K562 (cell line): ENCODE measurements around the gene DYRK1A. TPM values are rescaled to one million over a fixed set of nuclear protein-coding genes. Genes with fewer than 3 reads are reported as not detected.

Source experiments
- BCL6 ChIP-seq: fragments of 250-450 bp; sonication (Bioruptor Pico); IDR thresholded peaks from 2 replicates; pipeline ENCODE4 v1.4.0; 2020
- BRF2 ChIP-seq: IDR thresholded peaks from 3 replicates; pipeline ENCODE4 v1.6.1; 2011; ENCODE audit warnings: borderline replicate concordance, mild to moderate bottlenecking; ENCODE audit not compliant: insufficient read length, insufficient read depth
- ERF ChIP-seq: fragments of 450-650 bp; formaldehyde crosslinking; IDR thresholded peaks from 2 replicates; pipeline ENCODE4 v1.4.0; 2020; ENCODE audit warnings: mild to moderate bottlenecking, mixed read lengths
- ETV5 ChIP-seq: sonication (generic); formaldehyde crosslinking; IDR thresholded peaks from 2 replicates; pipeline ENCODE4 v1.4.0; 2020; ENCODE audit warnings: low read depth, mild to moderate bottlenecking, missing genetic modification reagents
- HDAC1 ChIP-seq, 2 experiments: fragments of 450-650 bp; IDR thresholded peaks; 2 replicates each; pipeline ENCODE4 v1.6.1; 2016 to 2017; ENCODE audit warnings: inconsistent platforms in 1 of 2, mild to moderate bottlenecking in 1 of 2, moderate library complexity in 1 of 2
- RBM15 ChIP-seq: fragments of 200-400 bp; formaldehyde crosslinking; IDR thresholded peaks from 2 replicates; pipeline ENCODE4 v1.6.1; 2018; ENCODE audit warnings: mild to moderate bottlenecking, low read length, moderate library complexity; ENCODE audit not compliant: insufficient read depth
- SAP30 ChIP-seq: fragments of 200-600 bp; sonication (generic); IDR thresholded peaks from 2 replicates; pipeline ENCODE4 v1.6.1; 2012; ENCODE audit warnings: borderline replicate concordance, low read depth, mild to moderate bottlenecking, moderate library complexity, low read length, control low read depth, inconsistent platforms; ENCODE audit not compliant: insufficient read depth, poor library complexity, severe bottlenecking
- SPI1 ChIP-seq: IDR thresholded peaks from 2 replicates; pipeline ENCODE4 v1.6.1; 2011; ENCODE audit warnings: low read depth, low read length, control low read depth, borderline replicate concordance
- ZBTB2 ChIP-seq: fragments of 450-650 bp; IDR thresholded peaks from 2 replicates; pipeline ENCODE4 v1.6.1; 2016; ENCODE audit warnings: antibody characterized with exemption
- ZNF121 ChIP-seq: sonication (generic); formaldehyde crosslinking; conservative IDR thresholded peaks from 2 replicates; pipeline ENCODE4 v1.8.0; 2022; ENCODE audit warnings: missing genetic modification reagents
- ZNF398 ChIP-seq: fragments of 250-450 bp; sonication (Bioruptor Pico); IDR thresholded peaks from 2 replicates; pipeline ENCODE4 v1.8.0; 2021; ENCODE audit warnings: moderate library complexity, mild to moderate bottlenecking, inconsistent platforms
- ZNF583 ChIP-seq: fragments of 250-450 bp; sonication (Bioruptor Pico); IDR thresholded peaks from 2 replicates; pipeline ENCODE4 v1.4.0; 2020
- ZSCAN32 ChIP-seq: fragments of 450-650 bp; formaldehyde crosslinking; IDR thresholded peaks from 2 replicates; pipeline ENCODE4 v1.4.0; 2020; ENCODE audit warnings: mild to moderate bottlenecking, moderate library complexity
- polyA plus RNA-seq, 8 experiments: library from polyadenylated mRNA; depleted of rRNA in 4 of 8; stranded (reverse) in 5 of 8; unstranded in 3 of 8; fragments of >200 nt; fragmentation: Nextera tagmentation in 2 of 8; fragmentation: Illumina TruSeq in 1 of 8; extraction: Ambion mirVana in 2 of 8; extraction: Trizol in 1 of 8; gene quantifications; 2 replicates each; pipeline versions ENCODE4 v1.2.1 to v1.2.3, GENCODE V29; 2011 to 2014; ENCODE audit warnings: inconsistent platforms in 1 of 8, missing spikeins in 1 of 8
- total RNA-seq, 7 experiments: library from RNA; depleted of rRNA in 6 of 7; stranded (reverse); fragments of >200 nt in 6 of 7; fragmentation: Illumina TruSeq in 2 of 7; extraction: Trizol in 2 of 7; gene quantifications; 2 replicates each; pipeline versions ENCODE4 v1.2.1 to v1.2.3, GENCODE V29; 2011 to 2021; ENCODE audit warnings: low replicate concordance in 1 of 7
- TF ChIP-seq, protein P1 (sequence below): sonication (generic); formaldehyde crosslinking; IDR thresholded peaks from 2 replicates; pipeline ENCODE4 v1.8.0; 2022; ENCODE audit warnings: mild to moderate bottlenecking, missing genetic modification reagents, borderline replicate concordance

The DYRK1A gene
- total and polyA plus RNA-seq, 9 of the 15 experiments (the other 6 are each of a cell fraction or from before 2014, with no cell fraction given) = 3.7 to 64.8 (median 42.3) TPM

- TF ChIP-seq BRF2 (no peak), ZBTB2 (no peak), ERF (CRISPR knock-in tag) (no peak), ETV5 (no peak), SAP30 (peak; percentile 67), ZNF121 (no peak), ZNF583 (CRISPR knock-in tag) (no peak), BCL6 (CRISPR knock-in tag) (no peak), ZSCAN32 (CRISPR knock-in tag) (no peak), ZNF398 (no peak), HDAC1 (IDR thresholded peaks at IDR 0.05) (no peak), SPI1 (no peak), RBM15 (no peak)
- TF ChIP-seq, protein P1, sequence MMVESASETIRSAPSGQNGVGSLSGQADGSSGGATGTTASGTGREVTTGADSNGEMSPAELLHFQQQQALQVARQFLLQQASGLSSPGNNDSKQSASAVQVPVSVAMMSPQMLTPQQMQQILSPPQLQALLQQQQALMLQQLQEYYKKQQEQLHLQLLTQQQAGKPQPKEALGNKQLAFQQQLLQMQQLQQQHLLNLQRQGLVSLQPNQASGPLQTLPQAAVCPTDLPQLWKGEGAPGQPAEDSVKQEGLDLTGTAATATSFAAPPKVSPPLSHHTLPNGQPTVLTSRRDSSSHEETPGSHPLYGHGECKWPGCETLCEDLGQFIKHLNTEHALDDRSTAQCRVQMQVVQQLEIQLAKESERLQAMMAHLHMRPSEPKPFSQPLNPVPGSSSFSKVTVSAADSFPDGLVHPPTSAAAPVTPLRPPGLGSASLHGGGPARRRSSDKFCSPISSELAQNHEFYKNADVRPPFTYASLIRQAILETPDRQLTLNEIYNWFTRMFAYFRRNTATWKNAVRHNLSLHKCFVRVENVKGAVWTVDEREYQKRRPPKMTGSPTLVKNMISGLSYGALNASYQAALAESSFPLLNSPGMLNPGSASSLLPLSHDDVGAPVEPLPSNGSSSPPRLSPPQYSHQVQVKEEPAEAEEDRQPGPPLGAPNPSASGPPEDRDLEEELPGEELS (CRISPR knock-in tag) = no peak
These were observed 3.8 kb downstream of the DYRK1A start (continued) for GRCh38 chr21:37370152-37371040.
